G401 (cell line): Measurements from ENCODE around the gene GALT. TPM values are rescaled to one million over a fixed set of nuclear protein-coding genes. Genes with fewer than 3 reads are reported as not detected.
A peak's percentile ranks its signal among the peaks of the same experiment; 100 is the strongest.

Experiments
- DNase-seq: peaks from one replicate; pipeline ENCODE4 v3.0.0-alpha.2; 2015; ENCODE audit warnings: low spot score
- in situ Hi-C: cut with HindIII; loops from 2 replicates; pipeline ENCODE4 v1.10.0; 2016; ENCODE audit warnings: low sequenced_read_pairs, mixed read lengths
- total RNA-seq: library from RNA; depleted of rRNA; stranded (reverse); fragments of >200 nt; shearing (Covaris generic); gene quantifications from 2 replicates; pipeline ENCODE4 v1.2.3, GENCODE V29; 2014

The GALT gene
- total RNA-seq, 1 experiment from 2014 or later: 51.2 TPM

DNA sequence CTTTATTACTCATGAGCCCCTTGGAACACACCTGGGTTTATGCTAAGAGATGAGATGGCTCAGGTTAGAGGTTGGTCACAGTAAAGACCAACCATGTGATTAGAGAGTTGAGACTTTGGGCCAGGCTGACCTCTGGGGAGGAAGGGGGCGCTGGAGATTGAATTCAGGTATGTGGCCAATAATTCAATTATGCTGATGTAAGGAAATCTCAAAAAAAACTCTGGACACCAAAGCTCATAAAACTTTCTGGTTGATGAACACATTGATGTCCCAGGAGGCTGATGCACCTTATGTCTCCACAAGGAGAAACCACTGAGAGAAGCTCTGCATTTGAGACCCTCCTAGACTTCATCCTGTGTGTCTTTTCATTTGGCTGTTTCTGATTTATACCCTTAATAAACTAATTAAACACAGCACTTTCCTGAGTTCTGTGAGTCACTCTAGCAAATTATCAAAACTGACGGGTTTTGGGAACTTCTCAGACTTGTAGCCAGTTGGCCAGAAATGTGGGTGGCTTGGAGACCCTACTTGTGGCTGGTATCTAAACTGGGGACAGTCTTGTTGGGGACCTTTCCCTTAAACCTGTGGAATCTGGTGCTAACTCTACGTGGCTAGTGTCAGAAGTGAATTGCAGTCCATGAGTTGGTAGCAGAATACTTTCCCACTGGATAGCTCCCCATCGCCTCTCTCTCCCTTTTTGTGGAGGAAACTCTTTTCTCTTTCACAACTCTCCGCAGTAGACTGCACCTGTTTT, 23.5 kb downstream of the GALT start:
- no peak for DNase-seq
- in situ Hi-C loops: no loop called here

DNA sequence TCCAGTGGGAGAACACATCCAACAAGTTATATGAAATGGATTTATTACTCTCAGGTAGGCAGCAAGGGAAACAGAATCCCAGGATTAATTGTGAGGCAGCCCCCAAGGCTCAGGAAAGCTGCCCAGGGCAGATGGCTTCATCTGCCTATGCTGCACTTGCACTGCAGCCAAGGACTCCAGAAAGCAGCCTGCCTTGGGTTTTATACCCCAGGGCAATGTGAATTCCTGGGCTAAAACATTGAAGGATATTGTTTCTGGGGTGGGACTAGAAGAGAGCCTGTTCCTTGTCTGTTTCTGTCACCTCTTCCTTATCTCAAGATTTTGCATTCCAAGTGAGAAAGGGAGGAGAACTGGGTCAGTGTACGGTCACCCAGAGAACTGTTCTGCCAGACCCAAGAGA, 24.8 kb downstream of the GALT start:
- in situ Hi-C loops: no loop called here
- no peak for DNase-seq

DNA sequence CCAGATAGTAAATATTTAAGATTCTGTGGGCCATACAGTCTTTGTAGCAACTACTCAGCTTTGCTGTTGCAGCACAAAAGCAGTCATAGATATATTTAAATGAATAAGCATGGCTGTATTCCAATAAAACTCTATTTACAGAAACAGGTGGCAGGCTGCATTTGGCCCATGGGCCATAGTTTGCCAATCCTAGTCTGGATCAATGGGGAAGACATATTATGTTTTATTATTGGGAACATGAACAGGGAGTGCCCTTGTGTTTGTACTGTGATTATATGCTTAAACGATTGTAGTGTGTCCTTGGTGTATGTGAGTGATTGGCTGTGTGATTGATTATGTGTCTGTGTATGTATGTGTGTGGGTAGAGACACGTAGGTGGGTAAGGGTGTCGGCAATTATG, 28.0 kb downstream of the GALT start:
- in situ Hi-C loops: no loop called here
- DNase-seq: no peak

DNA sequence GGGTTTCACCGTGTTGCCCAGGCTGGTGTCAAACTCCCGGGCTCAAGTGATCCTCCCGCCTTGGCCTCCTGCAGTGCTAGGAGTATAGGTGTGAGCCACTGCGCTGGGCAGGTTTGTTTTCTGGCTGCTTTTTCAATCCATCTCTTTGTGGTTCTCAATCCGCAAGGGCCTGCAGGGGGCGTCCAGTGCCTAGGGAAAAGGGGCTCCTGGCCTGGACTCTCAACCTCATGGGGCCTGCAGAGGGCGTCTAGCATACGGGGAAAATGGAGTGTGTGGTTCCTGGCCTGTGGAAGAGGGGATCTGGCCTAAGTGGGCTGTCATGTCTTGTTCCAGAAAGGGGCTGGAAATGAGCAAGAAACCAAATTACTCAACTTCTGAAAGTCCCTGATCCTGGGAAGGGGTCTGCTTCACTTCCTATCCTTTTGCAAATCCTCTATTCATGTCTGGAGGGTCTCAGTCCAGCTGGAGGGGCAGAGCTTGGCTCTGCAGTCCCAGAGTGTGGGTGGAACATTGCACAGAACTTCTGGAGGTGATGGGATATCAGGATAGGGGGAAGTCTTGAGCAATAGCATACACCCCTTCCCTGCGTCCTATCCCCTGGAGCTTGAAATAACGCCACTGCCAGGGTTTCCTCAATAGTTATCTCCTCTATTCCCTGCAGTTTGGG, 28.7 kb downstream of the GALT start:
- in situ Hi-C loops: no loop called here
- DNase-seq: peak; percentile 44

DNA sequence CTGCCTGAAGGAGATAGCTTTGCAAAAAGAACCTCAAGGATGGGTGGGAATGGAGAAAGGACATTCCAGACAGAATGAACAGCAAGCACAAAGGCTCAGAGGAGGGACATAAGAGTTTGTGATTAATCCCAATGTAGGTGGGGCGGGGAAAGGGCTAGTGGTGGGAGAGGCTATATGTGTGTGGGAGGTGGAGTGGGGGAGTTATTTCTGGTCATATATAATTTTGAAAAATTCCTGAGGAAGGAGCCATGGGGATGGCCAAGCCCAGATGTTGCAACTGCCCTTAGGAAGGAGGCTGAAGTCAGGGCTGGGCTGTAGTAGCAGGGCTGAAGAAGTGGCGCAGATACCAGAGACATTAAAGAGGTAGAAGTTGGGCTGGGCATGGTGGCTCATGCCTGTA, 29.4 kb downstream of the GALT start:
- no peak for DNase-seq
- in situ Hi-C loops: no loop called here

DNA sequence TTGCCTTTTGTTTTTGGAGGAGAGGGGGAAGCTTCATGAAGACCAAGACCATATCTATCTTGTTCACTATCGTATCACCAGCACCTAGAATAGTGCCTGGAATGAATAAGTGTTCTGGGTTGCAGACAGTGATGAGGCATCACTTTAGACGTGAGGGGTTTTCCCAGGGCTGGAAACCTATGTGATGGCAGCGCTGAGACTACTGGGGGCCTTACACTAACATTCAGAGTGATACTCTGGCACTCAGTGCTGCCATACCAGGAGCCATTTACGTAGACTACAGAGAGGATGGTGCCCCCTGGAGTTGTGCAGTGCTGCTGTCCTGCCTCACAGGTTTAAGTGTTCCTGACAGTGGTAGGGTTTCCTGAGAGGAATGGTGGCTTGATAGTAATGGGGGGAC, 37.7 kb downstream of the GALT start:
- in situ Hi-C loops: no loop called here
- no peak for DNase-seq

DNA sequence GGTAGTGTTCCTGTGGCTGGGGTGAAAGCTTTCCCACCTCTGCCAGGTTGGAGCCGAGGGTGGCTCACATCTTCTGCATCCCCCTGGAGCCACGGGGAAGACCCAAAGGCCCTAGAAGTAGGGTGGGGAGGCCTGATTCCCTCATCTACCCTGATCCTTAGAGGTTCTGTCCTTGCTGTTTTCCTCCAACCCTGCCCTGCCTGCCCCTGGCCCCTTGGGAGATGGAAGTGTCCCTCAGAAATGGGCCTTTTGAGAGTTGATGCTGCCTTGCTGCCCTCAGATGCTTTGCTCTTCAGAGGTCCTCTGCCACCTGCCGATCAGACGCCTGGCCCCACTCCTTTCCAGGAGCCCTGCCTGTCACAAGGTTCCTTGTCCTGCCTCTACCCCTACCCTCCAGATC, 38.3 kb downstream of the GALT start:
- no peak for DNase-seq
- in situ Hi-C loops: no loop called here

DNA sequence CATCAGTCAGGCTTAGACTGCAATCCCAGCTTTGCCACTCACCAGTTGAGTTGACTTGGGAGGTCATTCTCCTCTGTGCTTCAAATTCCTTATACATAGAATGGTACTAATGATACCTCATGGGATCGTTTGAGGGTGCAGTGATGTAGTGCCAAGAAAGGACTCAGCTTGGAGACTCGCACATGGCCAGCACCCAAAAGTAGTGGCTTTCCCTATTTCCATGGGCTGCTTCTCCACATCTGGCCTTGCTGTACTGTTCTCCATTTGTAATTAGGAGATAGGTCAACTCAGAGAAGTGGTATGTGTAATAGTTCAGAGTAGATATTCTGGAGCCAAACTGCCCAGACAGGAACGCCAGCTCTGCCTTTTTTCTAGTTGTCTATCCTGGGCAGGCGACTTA, 39.1 kb downstream of the GALT start:
- no peak for DNase-seq
- in situ Hi-C loops: no loop called here

DNA sequence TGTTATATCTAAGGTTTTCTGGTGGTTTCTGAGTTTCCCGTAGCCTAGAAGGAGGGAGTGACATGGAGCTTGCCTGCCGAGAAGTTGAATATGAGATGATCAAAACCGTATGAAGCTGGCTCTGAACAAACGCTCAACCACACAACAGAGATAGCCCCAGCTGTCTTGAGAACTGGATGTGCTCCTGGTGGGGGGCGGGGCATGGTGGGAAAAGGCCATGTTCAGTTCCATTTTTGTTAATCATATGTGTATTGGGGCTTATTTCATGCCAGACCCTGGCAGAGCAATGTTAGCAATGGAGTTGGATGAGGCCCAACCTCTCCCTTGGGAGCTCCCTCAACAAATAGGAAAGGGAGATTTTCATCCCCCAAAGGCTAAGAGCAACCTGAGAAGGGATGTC, 39.8 kb downstream of the GALT start:
- no peak for DNase-seq
- in situ Hi-C loops: no loop called here

DNA sequence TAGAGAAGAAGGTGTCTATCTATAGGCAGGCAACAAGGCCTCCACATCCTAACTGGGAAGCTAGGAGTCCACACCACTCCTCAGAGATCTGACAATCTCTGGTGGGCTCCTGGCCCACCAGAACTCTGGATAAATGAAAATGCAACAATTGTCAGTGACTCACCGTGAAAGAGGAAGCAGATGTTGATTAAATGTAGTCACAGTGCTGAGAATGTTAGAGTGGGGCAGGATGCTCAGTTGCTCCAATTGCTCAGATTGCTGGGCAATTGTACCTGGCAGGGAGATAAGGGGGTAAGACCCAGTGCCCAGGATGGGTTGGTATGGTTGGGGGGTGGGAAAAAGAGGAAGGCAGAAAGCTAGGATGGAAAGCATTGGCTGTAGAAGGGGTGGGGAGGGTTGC, 40.3 kb downstream of the GALT start:
- DNase-seq: no peak
- in situ Hi-C loops: no loop called here

DNA sequence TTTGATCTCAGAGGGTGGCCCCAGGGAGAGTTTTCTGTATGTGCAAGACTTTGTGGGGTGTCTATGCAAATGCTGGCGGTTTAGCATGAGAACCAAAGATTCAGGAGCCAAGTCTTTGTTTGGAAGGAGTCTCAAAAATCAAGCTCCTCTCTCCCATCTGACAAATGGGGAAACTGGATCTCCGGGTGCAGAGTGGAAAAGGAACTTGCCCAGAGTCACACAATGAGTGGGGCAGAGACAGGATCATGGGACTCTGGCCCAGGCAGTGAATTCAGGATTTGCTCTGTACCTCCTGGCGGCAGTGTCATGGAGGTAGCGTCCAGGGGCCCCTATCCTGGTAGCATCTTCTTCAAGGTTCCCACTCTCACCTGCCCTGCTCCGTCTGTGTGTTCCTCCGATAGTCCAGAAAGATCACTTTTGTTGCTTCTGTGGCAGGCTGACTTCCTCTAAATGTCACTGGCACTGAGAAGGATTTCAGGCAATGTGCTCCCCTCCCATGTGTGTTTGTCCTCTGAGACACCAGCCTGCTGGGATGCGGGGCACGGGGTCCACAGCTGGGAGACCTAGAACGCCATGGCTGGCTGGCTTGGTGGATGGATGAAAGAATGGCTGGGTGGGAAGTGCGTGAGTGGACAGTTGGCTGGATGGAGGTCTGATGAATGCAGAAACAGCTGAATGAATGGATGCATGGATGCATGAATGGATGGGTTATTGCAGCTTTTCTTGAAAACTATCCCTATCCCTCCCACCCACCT, 41.0 kb downstream of the GALT start:
- in situ Hi-C loops: no loop called here
- DNase-seq: no peak

DNA sequence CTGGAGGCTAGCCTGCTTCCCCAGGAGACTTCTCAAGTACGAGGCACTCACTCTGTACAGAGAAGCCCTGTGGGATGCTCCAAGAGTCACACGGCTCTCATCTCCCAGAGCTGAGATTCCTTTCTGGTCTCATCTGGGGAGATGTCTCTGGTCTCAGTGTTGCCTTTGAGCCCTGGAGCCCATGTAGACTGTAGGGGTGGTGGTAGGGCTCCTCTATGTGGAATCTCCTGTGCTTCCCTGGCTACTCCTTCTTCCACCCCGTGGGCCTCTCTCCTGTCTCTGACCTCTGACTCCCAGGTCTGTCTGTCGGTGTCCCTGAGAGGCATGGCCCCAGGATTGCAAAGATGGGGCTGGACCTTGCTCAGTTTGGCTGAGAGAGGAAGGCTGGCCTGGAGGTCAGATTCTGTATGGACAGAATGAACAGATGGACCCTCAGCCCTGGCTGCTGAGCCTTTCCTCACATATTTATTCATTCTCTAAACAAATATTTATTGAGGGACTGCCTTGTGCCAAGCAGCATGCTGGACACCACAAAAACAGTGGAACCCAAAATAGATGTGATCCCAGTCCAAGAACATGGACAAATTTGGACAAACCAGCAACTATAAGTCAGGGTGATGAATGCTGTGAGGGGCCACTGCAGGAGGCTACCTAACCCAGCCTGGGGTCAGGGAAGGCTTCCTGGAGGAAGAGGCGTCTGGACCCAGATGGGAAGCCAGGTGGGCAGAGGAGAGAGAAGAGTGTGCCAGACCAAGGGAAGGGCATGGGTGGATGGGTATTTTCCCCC, 42.0 kb downstream of the GALT start:
- in situ Hi-C loops: no loop called here
- no peak for DNase-seq

DNA sequence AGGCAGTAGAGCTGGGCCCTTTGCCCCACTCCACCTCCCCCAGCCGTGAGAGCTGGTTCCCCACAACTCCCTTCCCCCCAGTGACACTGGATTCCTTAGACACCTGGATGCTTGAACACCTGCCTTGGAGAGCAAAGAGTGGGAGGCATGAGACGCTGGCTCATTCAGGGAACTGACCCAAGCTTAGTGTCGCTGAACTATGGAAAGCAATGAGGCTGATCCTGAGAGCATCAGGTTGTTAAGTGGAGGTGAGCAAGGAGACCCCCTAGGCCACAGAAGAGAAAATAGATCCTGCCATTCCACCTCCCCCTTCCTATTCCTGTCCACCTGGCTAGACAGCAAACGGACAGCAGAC, 42.6 kb downstream of the GALT start:
- DNase-seq: no peak
- in situ Hi-C loops: no loop called here

DNA sequence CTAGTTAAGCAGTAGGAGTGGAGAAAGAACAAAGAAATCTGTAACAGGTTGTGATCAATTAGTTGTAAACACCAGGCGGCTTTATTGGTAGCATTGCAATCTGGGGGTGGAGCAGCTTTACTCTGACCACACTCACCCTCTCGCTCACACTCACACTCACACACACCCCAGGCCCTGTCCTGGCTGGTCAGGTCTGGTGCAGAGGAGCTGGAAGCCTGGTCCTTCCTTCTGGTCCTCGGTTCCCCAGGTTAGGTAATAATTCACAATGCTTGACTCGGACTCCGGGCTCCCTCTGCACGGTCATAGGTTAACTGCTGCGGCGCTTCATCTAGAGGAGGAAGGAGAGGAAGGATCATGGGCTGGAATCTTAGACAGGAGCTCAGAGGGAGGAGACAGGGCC, 43.0 kb downstream of the GALT start:
- DNase-seq: no peak
- in situ Hi-C loops: no loop called here

DNA sequence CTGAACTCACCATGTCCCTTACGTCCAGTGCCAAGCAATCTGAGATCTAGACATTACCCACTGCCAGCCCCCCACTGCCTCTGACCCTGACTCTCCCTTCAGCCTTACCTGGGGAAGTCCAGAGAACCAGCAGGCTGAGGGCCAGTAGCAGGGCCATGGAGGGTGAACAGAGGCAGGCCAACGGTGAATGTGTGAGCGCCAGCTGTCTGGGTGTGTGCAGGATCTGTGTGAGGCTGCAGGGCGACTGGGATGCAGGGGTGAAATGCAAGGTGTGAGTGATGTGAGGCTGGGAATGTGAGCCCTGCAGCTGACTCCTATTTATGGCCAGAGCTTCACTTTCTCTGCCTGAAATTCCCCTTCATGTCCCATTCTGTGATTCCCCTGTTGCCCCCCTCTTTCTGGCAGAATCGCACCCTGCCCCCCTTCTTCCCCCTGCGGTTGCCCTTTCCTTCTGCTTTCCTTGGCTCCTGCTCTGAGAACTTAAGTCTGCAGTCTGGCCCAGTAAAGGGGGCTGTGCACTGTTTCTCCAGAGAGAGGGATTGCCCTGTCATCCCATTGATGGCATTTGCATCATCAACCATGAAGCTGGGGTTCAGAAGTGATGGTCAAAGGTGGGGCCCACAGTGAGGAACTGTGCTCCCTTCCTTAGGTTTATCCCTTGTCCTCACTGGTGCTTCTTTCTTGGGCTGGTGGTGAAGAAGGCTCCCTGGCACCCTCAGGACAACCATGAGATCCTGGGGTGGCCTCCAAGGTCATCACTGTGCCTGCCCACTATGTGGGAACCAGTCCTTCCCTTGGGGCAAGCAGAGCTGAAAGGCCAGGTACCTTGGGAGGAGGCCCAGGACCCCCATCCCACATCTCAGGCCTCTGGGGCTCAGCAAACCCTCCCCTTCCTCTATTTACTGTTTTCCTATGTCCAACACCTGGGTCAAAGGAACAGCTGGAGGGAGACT, 44.8 kb downstream of the GALT start, which contains the start of gene CCL19:
Gene CCL19 (minus strand): TSS at position 294 of the 953 bp plus-strand sequence. CDS start 137 bp downstream, at position 157.
- in situ Hi-C loops: no loop called here
- DNase-seq: no peak

DNA sequence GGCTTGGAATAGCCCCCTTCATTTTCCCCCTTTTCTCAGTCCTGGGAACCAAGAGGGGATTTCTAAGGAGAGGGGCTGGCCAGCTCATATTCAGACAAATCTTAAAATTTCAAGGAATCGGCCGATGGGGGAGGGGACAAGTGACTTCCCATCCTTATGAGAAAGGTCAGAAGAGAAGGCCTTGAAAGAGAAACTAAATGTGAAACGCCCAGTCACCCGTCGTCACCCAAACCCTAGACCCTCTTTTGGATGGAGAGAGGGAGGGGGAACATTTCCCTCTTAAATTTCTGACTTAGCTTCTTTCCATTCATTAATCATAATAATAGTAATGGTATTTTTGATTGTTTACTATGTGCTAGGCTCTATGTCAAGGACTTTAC, 45.5 kb downstream of the GALT start:
- no peak for DNase-seq
- in situ Hi-C loops: no loop called here

DNA sequence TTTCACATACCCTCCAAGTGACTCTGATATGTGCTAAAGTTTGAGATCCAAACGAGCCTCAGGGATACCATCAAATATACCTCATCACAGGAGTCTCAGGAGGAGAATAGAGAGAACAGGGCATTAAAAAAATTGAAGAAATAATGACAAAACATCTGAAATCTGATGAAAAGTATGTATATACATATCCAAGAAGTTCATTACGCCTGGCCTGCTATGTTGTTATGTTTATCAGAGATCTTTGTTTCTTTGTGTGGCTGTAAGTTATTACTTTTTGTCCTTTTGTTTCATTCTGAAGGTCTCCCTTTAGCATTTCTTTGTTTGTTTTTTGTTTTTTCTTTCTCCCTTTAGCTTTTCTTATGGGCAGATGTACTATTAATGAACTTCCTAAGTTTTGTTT, 47.1 kb downstream of the GALT start:
- no peak for DNase-seq
- in situ Hi-C loops: no loop called here

DNA sequence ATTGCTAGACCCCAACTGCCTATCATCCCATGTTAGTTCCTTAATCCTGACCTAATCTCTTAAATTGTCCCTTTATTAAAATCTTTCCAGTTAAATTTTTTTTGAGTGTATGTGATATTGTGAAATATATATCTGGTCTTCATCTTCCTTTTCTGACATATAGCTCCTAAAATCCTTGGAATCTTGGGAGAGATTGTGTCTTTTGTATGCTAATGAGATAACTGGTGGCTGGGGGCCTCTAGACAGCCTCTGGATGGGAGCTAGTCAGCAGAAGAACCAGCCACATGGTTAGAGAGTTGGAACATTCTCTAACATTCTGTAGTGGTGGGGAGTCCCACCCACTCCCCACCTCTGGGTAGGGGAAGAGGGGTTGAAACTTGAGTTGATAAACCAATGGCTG, 48.3 kb downstream of the GALT start:
- in situ Hi-C loops: no loop called here
- no peak for DNase-seq
